ENCODE data around the gene FKBP10. TPM values are rescaled to one million over a fixed set of nuclear protein-coding genes. Genes with fewer than 3 reads are reported as not detected.
"Not testable (repeated sequence)": the region's sequence is repeated elsewhere in the genome, so short reads cannot be mapped to it uniquely, and the experiment has no call there.

The FKBP10 gene
- total and polyA plus RNA-seq, 10 of the 15 experiments (the other 5 are each of a cell fraction or from before 2014, with no cell fraction given) = 0.02 to 4.7 (median 1.8) TPM

DNA sequence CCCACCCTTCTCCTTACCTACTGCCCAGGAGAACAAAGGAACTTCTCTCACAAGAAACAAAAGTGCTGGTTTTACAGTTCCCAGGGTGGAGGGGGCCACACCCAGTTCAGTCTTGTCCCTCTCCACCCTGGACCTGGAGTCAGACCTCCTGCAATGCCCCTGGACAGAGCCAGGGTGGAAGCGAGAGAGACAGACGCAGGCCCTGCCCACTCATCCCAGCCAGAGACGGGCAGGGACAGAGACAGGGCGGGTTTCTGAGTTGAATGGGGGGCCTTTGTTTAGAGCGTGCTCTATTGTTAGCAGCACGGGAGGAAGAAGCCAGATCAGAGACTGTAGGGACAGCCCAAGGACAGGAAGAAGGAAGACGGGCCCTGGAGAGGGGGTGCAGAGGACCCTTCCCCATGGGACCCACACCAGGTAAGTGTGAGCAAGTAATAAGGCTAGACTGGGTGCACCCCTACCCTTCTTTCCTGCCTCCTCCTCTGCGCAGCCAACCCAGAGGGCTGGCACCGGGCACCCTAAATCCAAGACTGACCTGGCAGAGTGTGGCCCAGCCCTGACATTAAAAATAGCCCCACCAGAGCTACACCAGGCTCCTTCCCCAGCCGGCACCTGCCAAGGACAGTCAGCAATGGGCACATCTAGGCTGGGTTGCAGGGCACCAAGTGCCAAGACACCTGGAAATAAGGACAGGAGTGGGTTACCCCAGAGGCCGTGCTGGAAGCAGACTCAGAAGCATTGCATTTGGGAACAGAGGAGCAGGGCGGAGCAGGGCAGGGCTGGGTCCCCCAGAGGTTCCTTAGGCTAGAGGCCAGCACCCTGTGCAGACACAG is 37.2 kb upstream of the FKBP10 start (continued):
- TF ChIP-seq CUX1 (IDR thresholded peaks at IDR 0.05; ENCODE audit: insufficient replicate concordance, low read depth, low read length) (no peak), NRF1 (conservative IDR thresholded peaks at IDR 0.05; ENCODE audit: low read depth, low read length) (no peak), PML (IDR thresholded peaks at IDR 0.05; ENCODE audit: low read length) (no peak), ZNF274 (IDR thresholded peaks at IDR 0.05; ENCODE audit: insufficient read depth, insufficient read length) (no peak), CEBPB (IDR thresholded peaks at IDR 0.05; ENCODE audit: borderline replicate concordance in 1 of 2, low read depth in 2 of 2, low read length in 2 of 2) (no peak), ESRRA (IDR thresholded peaks at IDR 0.05; ENCODE audit: low read length) (no peak), JUNB (IDR thresholded peaks at IDR 0.05) (no peak)
- TF ChIP-seq, protein P1, sequence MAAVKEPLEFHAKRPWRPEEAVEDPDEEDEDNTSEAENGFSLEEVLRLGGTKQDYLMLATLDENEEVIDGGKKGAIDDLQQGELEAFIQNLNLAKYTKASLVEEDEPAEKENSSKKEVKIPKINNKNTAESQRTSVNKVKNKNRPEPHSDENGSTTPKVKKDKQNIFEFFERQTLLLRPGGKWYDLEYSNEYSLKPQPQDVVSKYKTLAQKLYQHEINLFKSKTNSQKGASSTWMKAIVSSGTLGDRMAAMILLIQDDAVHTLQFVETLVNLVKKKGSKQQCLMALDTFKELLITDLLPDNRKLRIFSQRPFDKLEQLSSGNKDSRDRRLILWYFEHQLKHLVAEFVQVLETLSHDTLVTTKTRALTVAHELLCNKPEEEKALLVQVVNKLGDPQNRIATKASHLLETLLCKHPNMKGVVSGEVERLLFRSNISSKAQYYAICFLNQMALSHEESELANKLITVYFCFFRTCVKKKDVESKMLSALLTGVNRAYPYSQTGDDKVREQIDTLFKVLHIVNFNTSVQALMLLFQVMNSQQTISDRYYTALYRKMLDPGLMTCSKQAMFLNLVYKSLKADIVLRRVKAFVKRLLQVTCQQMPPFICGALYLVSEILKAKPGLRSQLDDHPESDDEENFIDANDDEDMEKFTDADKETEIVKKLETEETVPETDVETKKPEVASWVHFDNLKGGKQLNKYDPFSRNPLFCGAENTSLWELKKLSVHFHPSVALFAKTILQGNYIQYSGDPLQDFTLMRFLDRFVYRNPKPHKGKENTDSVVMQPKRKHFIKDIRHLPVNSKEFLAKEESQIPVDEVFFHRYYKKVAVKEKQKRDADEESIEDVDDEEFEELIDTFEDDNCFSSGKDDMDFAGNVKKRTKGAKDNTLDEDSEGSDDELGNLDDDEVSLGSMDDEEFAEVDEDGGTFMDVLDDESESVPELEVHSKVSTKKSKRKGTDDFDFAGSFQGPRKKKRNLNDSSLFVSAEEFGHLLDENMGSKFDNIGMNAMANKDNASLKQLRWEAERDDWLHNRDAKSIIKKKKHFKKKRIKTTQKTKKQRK (IDR thresholded peaks at IDR 0.05; ENCODE audit: low read depth, low read length) = no peak

GRCh38 chr17:41776262-41776900 is 36.4 kb upstream of the FKBP10 start:
- in situ Hi-C loops (cut with MboI); H3K79me2 ChIP-seq (ENCODE audit: control insufficient read depth, insufficient read depth, low read length): not testable (repeated sequence)

More at GRCh38 chr17:41776262-41776900, 36.4 kb upstream of the FKBP10 start:
- H4K20me1 ChIP-seq (ENCODE audit: control insufficient read depth, insufficient read depth); H3K4me1 ChIP-seq (ENCODE audit: control insufficient read depth, insufficient read depth, low read length); DNase-seq (ENCODE audit: low read depth, low spot score); ATAC-seq; H3K9me3 ChIP-seq (replicated peaks; ENCODE audit: control insufficient read depth, insufficient read depth, low read length); H3K36me3 ChIP-seq (ENCODE audit: control insufficient read depth in 2 of 2, insufficient read depth in 2 of 2, low read length in 1 of 2); FAIRE-seq; H3K4me3 ChIP-seq; H3K27me3 ChIP-seq (replicated peaks in 1 of 2; ENCODE audit: control insufficient read depth in 2 of 2, insufficient read depth in 2 of 2, low read length in 1 of 2); BruUV-seq (replicated peaks); H3K27ac ChIP-seq (ENCODE audit: control insufficient read depth, insufficient read depth); H2AFZ ChIP-seq (ENCODE audit: control insufficient read depth, low read depth, low read length); H3K4me2 ChIP-seq (ENCODE audit: control insufficient read depth, insufficient read depth); intact Hi-C loops (cut with micrococcal nuclease; ENCODE audit: unreplicated experiment); H3K9ac ChIP-seq (ENCODE audit: control insufficient read depth, insufficient read depth, low read length); SMC1A ChIA-PET (ENCODE audit: uncharacterized antibody, unreplicated experiment): not testable (repeated sequence)
- ChIA-PET POLR2A (interaction anchor here (0.6 kb wide), 1 partner anchor 104 kb away, joined by 5 read pairs; no protein-coding TSS in a partner anchor), RAD21 (ENCODE audit: unreplicated experiment) (interaction anchor here (0.6 kb wide), 1 partner anchor 43 kb away, joined by 4 read pairs; no protein-coding TSS in a partner anchor), CTCF (interaction anchor here (0.9 kb wide), 1 partner anchor 23 kb away, joined by 3 read pairs; no protein-coding TSS in a partner anchor)
- 61% methylated on average over 14 of the region's 14 CpGs for WGBS (ENCODE audit: insufficient coverage, insufficient replicate concordance, low lambda C conversion rate, missing lambda C conversion rate)

Data from GM12878 (cell line).